HFFc6 (cell line): ENCODE measurements around the gene GGTLC1. TPM values are rescaled to one million over a fixed set of nuclear protein-coding genes. Genes with fewer than 3 reads are reported as not detected.
A peak's percentile ranks its signal among the peaks of the same experiment; 100 is the strongest.
"Not testable (repeated sequence)": the region's sequence is repeated elsewhere in the genome, so short reads cannot be mapped to it uniquely, and the experiment has no call there.

Experiments used
- DNase-seq: peaks from one replicate; pipeline ENCODE4 v3.0.0-alpha.2; 2018
- H3K27ac Mint-ChIP-seq: 2 replicates; pipeline ENCODE4 v1.8.0; 2020; ENCODE audit warnings: mild to moderate bottlenecking, mixed read lengths
- H3K27me3 Mint-ChIP-seq: 2 replicates; pipeline ENCODE4 v1.8.0; 2021; ENCODE audit warnings: mild to moderate bottlenecking, moderate library complexity, mixed read lengths; ENCODE audit not compliant: insufficient read depth
- H3K36me3 Mint-ChIP-seq: 2 replicates; pipeline ENCODE4 v1.8.0; 2021; ENCODE audit warnings: low read depth, mixed read lengths
- H3K4me1 Mint-ChIP-seq: 2 replicates; pipeline ENCODE4 v1.8.0; 2020; ENCODE audit warnings: low read depth, mixed read lengths
- H3K4me3 Mint-ChIP-seq: 2 replicates; pipeline ENCODE4 v1.8.0; 2020; ENCODE audit warnings: mild to moderate bottlenecking, moderate library complexity, mixed read lengths
- H3K9me3 Mint-ChIP-seq: 2 replicates; pipeline ENCODE4 v1.8.0; 2020; ENCODE audit warnings: mild to moderate bottlenecking, mixed read lengths
- CTCF ChIP-seq: fragments of 200-600 bp; sonication (generic); IDR thresholded peaks from 2 replicates; pipeline ENCODE4 v1.5.0; 2021; ENCODE audit warnings: antibody characterized with exemption, mild to moderate bottlenecking
- total RNA-seq, 6 experiments: library from RNA; stranded (reverse); fragmentation: NEBNext Ultra II Directional; extraction: Animal tissue kit (Norgen Biotek cat#: 25700); gene quantifications; 2 replicates in 1 of 6; 3 replicates in 5 of 6; pipeline ENCODE4 v1.2.3, GENCODE V29; 2021

Gene GGTLC1
- total RNA-seq, 6 experiments from 2014 or later, result not detected

- no peak for TF ChIP-seq CTCF
- H3K4me1 Mint-ChIP-seq, result no peaks in the 10 kb centered on the region
- H3K4me3 Mint-ChIP-seq, result no peak overlapping the region
Observed at GRCh38 chr20:24002896-24003295, 14.3 kb upstream of the GGTLC1 start.

GRCh38 chr20:24001712-24002405, 13.3 kb upstream of the GGTLC1 start:
- no peaks in the 10 kb centered on the region for H3K36me3 Mint-ChIP-seq
- DNase-seq, result no peak
- H3K4me1 Mint-ChIP-seq, result no peaks in the 10 kb centered on the region
- TF ChIP-seq CTCF, result no peak
- H3K27me3 Mint-ChIP-seq, result peaks cover 13% of the 10 kb centered on the region
- no peaks in the 10 kb centered on the region for H3K9me3 Mint-ChIP-seq
- H3K4me3 Mint-ChIP-seq, result no peak overlapping the region
- H3K27ac Mint-ChIP-seq, result no peak overlapping the region

More at GRCh38 chr20:24002896-24003295, 14.3 kb upstream of the GGTLC1 start:
- Mint-ChIP-seq H3K9me3 (no peaks in the 10 kb centered on the region), H3K27me3 (peaks cover 12% of the 10 kb centered on the region), H3K36me3 (no peaks in the 10 kb centered on the region), H3K27ac (no peak overlapping the region)
- no peak for DNase-seq

GRCh38 chr20:23998844-23999243, 10.3 kb upstream of the GGTLC1 start:
- no peak overlapping the region for H3K27ac Mint-ChIP-seq
- H3K4me3 Mint-ChIP-seq, result no peak overlapping the region
- H3K27me3 Mint-ChIP-seq, result peaks cover 4% of the 10 kb centered on the region
- no peaks in the 10 kb centered on the region for H3K9me3 Mint-ChIP-seq
- H3K36me3 Mint-ChIP-seq, result no peaks in the 10 kb centered on the region
- no peaks in the 10 kb centered on the region for H3K4me1 Mint-ChIP-seq
- no peak for TF ChIP-seq CTCF
- DNase-seq, result no peak

GRCh38 chr20:23998392-23998791, 9.8 kb upstream of the GGTLC1 start:
- no peaks in the 10 kb centered on the region for H3K36me3 Mint-ChIP-seq
- no peaks in the 10 kb centered on the region for H3K9me3 Mint-ChIP-seq
- no peaks in the 10 kb centered on the region for H3K4me1 Mint-ChIP-seq
- H3K27me3 Mint-ChIP-seq, result peaks cover 8% of the 10 kb centered on the region
- no peak for TF ChIP-seq CTCF
- DNase-seq, result no peak
- H3K27ac Mint-ChIP-seq, result no peak overlapping the region
- no peak overlapping the region for H3K4me3 Mint-ChIP-seq

GRCh38 chr20:23995905-23996666, 7.5 kb upstream of the GGTLC1 start:
- Mint-ChIP-seq H3K4me1 (no peaks in the 10 kb centered on the region), H3K36me3 (no peaks in the 10 kb centered on the region), H3K4me3 (no peak overlapping the region), H3K9me3 (no peaks in the 10 kb centered on the region), H3K27ac (no peak overlapping the region), H3K27me3 (peaks cover 8% of the 10 kb centered on the region)
- no peak for DNase-seq
- TF ChIP-seq CTCF, result peak; percentile 93

GRCh38 chr20:23995291-23995690, 6.7 kb upstream of the GGTLC1 start:
- H3K27ac Mint-ChIP-seq, H3K9me3 Mint-ChIP-seq, DNase-seq, H3K4me3 Mint-ChIP-seq, H3K36me3 Mint-ChIP-seq, H3K27me3 Mint-ChIP-seq, H3K4me1 Mint-ChIP-seq: not testable (repeated sequence)

- not testable (repeated sequence) for H3K36me3 Mint-ChIP-seq, H3K4me3 Mint-ChIP-seq, H3K27ac Mint-ChIP-seq, DNase-seq, H3K9me3 Mint-ChIP-seq, H3K4me1 Mint-ChIP-seq
- peaks cover 12% of the 10 kb centered on the region for H3K27me3 Mint-ChIP-seq
Observed at GRCh38 chr20:23994001-23994633, 5.5 kb upstream of the GGTLC1 start.

GRCh38 chr20:23993440-23993839, 4.9 kb upstream of the GGTLC1 start:
- H3K4me1 Mint-ChIP-seq, H3K27ac Mint-ChIP-seq, DNase-seq, H3K4me3 Mint-ChIP-seq, H3K9me3 Mint-ChIP-seq, H3K36me3 Mint-ChIP-seq: not testable (repeated sequence)
- H3K27me3 Mint-ChIP-seq, result peaks cover 12% of the 10 kb centered on the region
